PC-3 (cell line): ENCODE results near the gene TEKTIP1.

Experiments
- CTCF ChIP-seq: fragments of 300-600 bp; sonication (generic); conservative IDR thresholded peaks from 2 replicates; pipeline ENCODE4 v1.5.1; 2017; ENCODE audit warnings: antibody characterized with exemption, low read depth, mild to moderate bottlenecking, low read length
- EZH2phosphoT487 ChIP-seq: fragments of 300-600 bp; sonication (generic); IDR thresholded peaks from 2 replicates; pipeline ENCODE4 v1.6.1; 2018; ENCODE audit warnings: mild to moderate bottlenecking, antibody characterized with exemption, low read length, borderline replicate concordance

GRCh38 chr19:3538965-3539755 lies at the start of gene TEKTIP1:
- no peak for TF ChIP-seq EZH2phosphoT487
- TF ChIP-seq CTCF = no peak
